ENCODE results near the gene LMCD1. TPM values are rescaled to one million over a fixed set of nuclear protein-coding genes. Genes with fewer than 3 reads are reported as not detected.

Gene LMCD1
- total RNA-seq, 2 experiments from 2014 or later: 0.36 to 0.55 TPM

- Mint-ChIP-seq H3K4me1 (ENCODE audit: low read depth) (no peaks in the 10 kb centered on the region), H3K36me3 (ENCODE audit: low read depth) (no peaks in the 10 kb centered on the region), H3K27ac (no peak overlapping the region), H3K9me3 (no peaks in the 10 kb centered on the region), H3K4me3 (no peak overlapping the region), H3K27me3 (peaks cover 5% of the 10 kb centered on the region)
- DNase-seq: no peak
- Histone ChIP-seq H3K27ac (ENCODE audit: low read depth in 1 of 2, low read length in 2 of 2) (no peak overlapping the region), H3K4me3 (ENCODE audit: low read length) (no peak overlapping the region), H3K4me1 (ENCODE audit: insufficient read depth, low read length) (no peaks in the 10 kb centered on the region), H3K27me3 (ENCODE audit: control insufficient read depth in 1 of 2, insufficient read depth in 2 of 2, low read length in 2 of 2) (no peaks in the 10 kb centered on the region), H3K36me3 (ENCODE audit: insufficient read depth, low read length) (no peaks in the 10 kb centered on the region), H3K9me3 (ENCODE audit: control insufficient read depth in 1 of 2, insufficient read depth in 1 of 2, low read length in 2 of 2) (peaks cover 0 to 4% of the 10 kb centered on the region in 2 experiments)
- no peak for TF ChIP-seq CTCF (IDR thresholded peaks at IDR 0.05)
- ATAC-seq (ENCODE audit: poor library complexity): no peak
- ChIA-PET CTCF (no interaction called here), POLR2A (no interaction called here)
- intact Hi-C loops (cut with DNase I, micrococcal nuclease): no loop called here
These were observed 79.8 kb downstream of the LMCD1 start for GRCh38 chr3:8581373-8581772.

GRCh38 chr3:8581806-8582445, 80.3 kb downstream of the LMCD1 start:
- TF ChIP-seq CTCF (IDR thresholded peaks at IDR 0.05): no peak
- Mint-ChIP-seq H3K27me3 (peaks cover 5% of the 10 kb centered on the region), H3K36me3 (ENCODE audit: low read depth) (no peaks in the 10 kb centered on the region), H3K9me3 (no peaks in the 10 kb centered on the region), H3K4me1 (ENCODE audit: low read depth) (no peaks in the 10 kb centered on the region), H3K4me3 (no peak overlapping the region), H3K27ac (no peak overlapping the region)
- ChIA-PET POLR2A (no interaction called here), CTCF (no interaction called here)
- Histone ChIP-seq H3K4me1 (ENCODE audit: insufficient read depth, low read length) (no peaks in the 10 kb centered on the region), H3K27me3 (ENCODE audit: control insufficient read depth in 1 of 2, insufficient read depth in 2 of 2, low read length in 2 of 2) (no peaks in the 10 kb centered on the region), H3K27ac (ENCODE audit: low read depth in 1 of 2, low read length in 2 of 2) (no peak overlapping the region), H3K36me3 (ENCODE audit: insufficient read depth, low read length) (no peaks in the 10 kb centered on the region), H3K9me3 (ENCODE audit: control insufficient read depth in 1 of 2, insufficient read depth in 1 of 2, low read length in 2 of 2) (peaks cover 0 to 4% of the 10 kb centered on the region in 2 experiments), H3K4me3 (ENCODE audit: low read length) (no peak overlapping the region)
- intact Hi-C loops (cut with DNase I, micrococcal nuclease): no loop called here
- ATAC-seq (ENCODE audit: poor library complexity) (no peak), DNase-seq (no peak)

GRCh38 chr3:8584661-8585060, 83.0 kb downstream of the LMCD1 start:
- H3K27ac Mint-ChIP-seq: no peak overlapping the region
- no peaks in the 10 kb centered on the region for H3K4me1 Mint-ChIP-seq (ENCODE audit: low read depth)
- peaks cover 5% of the 10 kb centered on the region for H3K27me3 Mint-ChIP-seq
- Histone ChIP-seq H3K27me3 (ENCODE audit: control insufficient read depth in 1 of 2, insufficient read depth in 2 of 2, low read length in 2 of 2) (no peaks in the 10 kb centered on the region), H3K36me3 (ENCODE audit: insufficient read depth, low read length) (no peaks in the 10 kb centered on the region), H3K9me3 (ENCODE audit: control insufficient read depth in 1 of 2, insufficient read depth in 1 of 2, low read length in 2 of 2) (peaks cover 0 to 4% of the 10 kb centered on the region in 2 experiments), H3K27ac (ENCODE audit: low read depth in 1 of 2, low read length in 2 of 2) (no peak overlapping the region), H3K4me3 (ENCODE audit: low read length) (no peak overlapping the region), H3K4me1 (ENCODE audit: insufficient read depth, low read length) (no peaks in the 10 kb centered on the region)
- intact Hi-C loops (cut with DNase I, micrococcal nuclease): no loop called here
- H3K36me3 Mint-ChIP-seq (ENCODE audit: low read depth): no peaks in the 10 kb centered on the region
- ATAC-seq (ENCODE audit: poor library complexity) (no peak), DNase-seq (no peak)
- no peaks in the 10 kb centered on the region for H3K9me3 Mint-ChIP-seq
- POLR2A ChIA-PET: no interaction called here
- CTCF ChIA-PET: no interaction called here
- no peak for TF ChIP-seq CTCF (IDR thresholded peaks at IDR 0.05)
- no peak overlapping the region for H3K4me3 Mint-ChIP-seq
